Sigmoid colon (tissue), 7 donors: ENCODE data around the gene HIVEP2. TPM values are rescaled to one million over a fixed set of nuclear protein-coding genes. Genes with fewer than 3 reads are reported as not detected.
A peak's percentile ranks its signal among the peaks of the same experiment; 100 is the strongest.

Source experiments
- DNase-seq: peaks from one replicate; pipeline ENCODE4 v3.0.0-alpha.2; 2019
- H3K27ac ChIP-seq, 4 donors: fragments of 200-600 bp; sonication (generic); one replicate each; pipeline ENCODE4 v1.5.1; 2016 to 2019; ENCODE audit warnings: mild to moderate bottlenecking in 1 of 4
- H3K27me3 ChIP-seq, 3 donors: fragments of 200-600 bp; sonication (generic); one replicate each; pipeline ENCODE4 v1.5.1; 2019; ENCODE audit warnings: mild to moderate bottlenecking in 1 of 3
- H3K36me3 ChIP-seq, 4 donors: fragments of 200-600 bp; sonication (generic); one replicate each; pipeline ENCODE4 v1.5.1; 2016 to 2019
- H3K4me1 ChIP-seq, 4 donors: fragments of 200-600 bp; sonication (generic); one replicate each; pipeline ENCODE4 v1.5.1; 2017 to 2019
- H3K4me3 ChIP-seq, 4 donors: fragments of 200-600 bp; sonication (generic); one replicate each; pipeline ENCODE4 v1.5.1; 2017 to 2019; ENCODE audit warnings: mild to moderate bottlenecking in 2 of 4, moderate library complexity in 1 of 4
- H3K9me3 ChIP-seq, 4 donors: fragments of 200-600 bp in 3 of 4; sonication (generic) in 3 of 4; one replicate each; pipeline versions ENCODE4 v1.5.1 to v1.6.1; 2013 to 2019
- EP300 ChIP-seq, 4 donors: sonication (generic); formaldehyde crosslinking; IDR thresholded peaks; one replicate each; pipeline ENCODE4 v1.6.1; 2017; ENCODE audit warnings: antibody characterized with exemption in 4 of 4
- POLR2A ChIP-seq, 2 donors: fragments of 450-650 bp; IDR thresholded peaks; one replicate each; pipeline ENCODE4 v1.6.1; 2016; ENCODE audit warnings: antibody characterized with exemption in 2 of 2, mild to moderate bottlenecking in 2 of 2, moderate library complexity in 2 of 2
- POLR2AphosphoS5 ChIP-seq, 4 donors: sonication (generic); formaldehyde crosslinking; IDR thresholded peaks; one replicate each; pipeline ENCODE4 v1.6.1; 2017; ENCODE audit warnings: antibody characterized with exemption in 4 of 4
- WGBS, 2 donors: extraction: QIAGEN DNeasy Blood & Tissue Kit; methylation state at CpG; one replicate each; pipeline ENCODE4 v1.1.7; 2013; 5-methylcytosine and 5-hydroxymethylcytosine counted together
- intact Hi-C: fragments of 100-400 bp; cut with DNase I; formaldehyde crosslinking; loops from one replicate; pipeline ENCODE4 v1.15.1; 2023
- polyA plus RNA-seq, 3 donors: library from polyadenylated mRNA; stranded (reverse); fragments of 200-250 nt; gene quantifications; one replicate each; pipeline ENCODE4 v1.2.3, GENCODE V29; 2013
- total RNA-seq, 4 donors: library from RNA; depleted of rRNA; stranded (reverse); fragments of >200 nt; gene quantifications; one replicate each; pipeline ENCODE4 v1.1.0, GENCODE V29; 2016
- TF ChIP-seq, protein P1 (sequence below), 4 experiments: fragments of 450-650 bp in 3 of 4; fragments of 200-600 bp in 1 of 4; IDR thresholded peaks; one replicate each; pipeline ENCODE4 v1.5.1; 2016 to 2019; ENCODE audit warnings: antibody characterized with exemption in 4 of 4, mild to moderate bottlenecking in 3 of 4, moderate library complexity in 2 of 4
- donor health status: healthy with polysubstance abuse.
- donor health status: Bipolar disorder and iron deficiency.
- donor health status: healthy.

The HIVEP2 gene
- total and polyA plus RNA-seq, 7 donors: 1.8 to 21.7 (median 11.5) TPM

DNA sequence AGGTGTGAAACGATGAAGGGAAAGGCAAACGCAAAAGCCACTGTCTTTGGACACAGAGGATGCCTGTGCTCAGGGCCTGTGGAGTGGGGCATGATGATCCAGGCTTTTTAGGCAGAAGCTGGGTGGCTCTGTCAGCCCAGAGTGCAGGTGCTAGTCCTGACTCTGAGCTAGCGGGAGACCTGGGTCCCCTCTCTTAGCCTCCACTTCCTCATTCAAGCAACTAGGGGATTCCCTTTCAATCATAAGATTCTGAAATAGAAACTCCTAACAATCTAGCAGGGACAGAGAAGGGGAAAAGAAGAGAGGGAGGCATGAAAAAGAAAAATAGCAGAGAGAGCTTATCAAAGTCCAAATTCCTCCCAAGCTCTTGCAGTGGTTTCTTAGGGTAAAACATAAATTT, 7.6 kb upstream of the HIVEP2 start:
- intact Hi-C loops: no loop called here
- 83 to 90% methylated on average over 3 of the region's 3 CpGs for WGBS, 2 donors
- H3K4me1 ChIP-seq: no peaks in the 10 kb centered on the region
- TF ChIP-seq EP300 (IDR thresholded peaks at IDR 0.05) (no peak), POLR2AphosphoS5 (IDR thresholded peaks at IDR 0.05) (no peak), POLR2A (IDR thresholded peaks at IDR 0.05) (no peak)
- TF ChIP-seq, protein P1, sequence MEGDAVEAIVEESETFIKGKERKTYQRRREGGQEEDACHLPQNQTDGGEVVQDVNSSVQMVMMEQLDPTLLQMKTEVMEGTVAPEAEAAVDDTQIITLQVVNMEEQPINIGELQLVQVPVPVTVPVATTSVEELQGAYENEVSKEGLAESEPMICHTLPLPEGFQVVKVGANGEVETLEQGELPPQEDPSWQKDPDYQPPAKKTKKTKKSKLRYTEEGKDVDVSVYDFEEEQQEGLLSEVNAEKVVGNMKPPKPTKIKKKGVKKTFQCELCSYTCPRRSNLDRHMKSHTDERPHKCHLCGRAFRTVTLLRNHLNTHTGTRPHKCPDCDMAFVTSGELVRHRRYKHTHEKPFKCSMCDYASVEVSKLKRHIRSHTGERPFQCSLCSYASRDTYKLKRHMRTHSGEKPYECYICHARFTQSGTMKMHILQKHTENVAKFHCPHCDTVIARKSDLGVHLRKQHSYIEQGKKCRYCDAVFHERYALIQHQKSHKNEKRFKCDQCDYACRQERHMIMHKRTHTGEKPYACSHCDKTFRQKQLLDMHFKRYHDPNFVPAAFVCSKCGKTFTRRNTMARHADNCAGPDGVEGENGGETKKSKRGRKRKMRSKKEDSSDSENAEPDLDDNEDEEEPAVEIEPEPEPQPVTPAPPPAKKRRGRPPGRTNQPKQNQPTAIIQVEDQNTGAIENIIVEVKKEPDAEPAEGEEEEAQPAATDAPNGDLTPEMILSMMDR (IDR thresholded peaks at IDR 0.05): no peak
- H3K27me3 ChIP-seq: no peaks in the 10 kb centered on the region
- H3K9me3 ChIP-seq: no peaks in the 10 kb centered on the region
- no peak for DNase-seq
- no peaks in the 10 kb centered on the region for H3K36me3 ChIP-seq
- H3K27ac ChIP-seq: no peak overlapping the region
- no peak overlapping the region for H3K4me3 ChIP-seq

- 36 to 81% methylated on average over 1 of the region's 1 CpG for WGBS, 2 donors
- intact Hi-C loops: no loop called here
- Histone ChIP-seq H3K4me3 (no peak overlapping the region), H3K4me1 (no peaks in the 10 kb centered on the region), H3K9me3 (no peaks in the 10 kb centered on the region), H3K27me3 (no peaks in the 10 kb centered on the region), H3K36me3 (no peaks in the 10 kb centered on the region), H3K27ac (no peak overlapping the region)
- DNase-seq: no peak
- TF ChIP-seq, protein P1 (IDR thresholded peaks at IDR 0.05): no peak
- no peak for TF ChIP-seq POLR2AphosphoS5 (IDR thresholded peaks at IDR 0.05)
- no peak for TF ChIP-seq POLR2A (IDR thresholded peaks at IDR 0.05)
- TF ChIP-seq EP300 (IDR thresholded peaks at IDR 0.05): no peak
Measured at GRCh38 chr6:142950291-142950690, 5.3 kb upstream of the HIVEP2 start.

- Histone ChIP-seq H3K9me3 (no peaks in the 10 kb centered on the region), H3K27ac (peak overlapping the region; percentile 95 to 99 (median 99)), H3K36me3 (no peaks in the 10 kb centered on the region), H3K27me3 (no peaks in the 10 kb centered on the region), H3K4me1 (peaks cover 0 to 12% (median 10%) of the 10 kb centered on the region in 4 donors), H3K4me3 (peak overlapping the region; percentile 55 to 92 (median 78))
- intact Hi-C loops: loop anchor here (2.0 to 10.0 kb wide), 7 partner anchors 21 to 827 kb away; partner anchors contain the start of genes ADAT2, NMBR, PEX3 and VTA1
- DNase-seq: no peak
- TF ChIP-seq, protein P1 (IDR thresholded peaks at IDR 0.05): no peak
- no peak for TF ChIP-seq POLR2A (IDR thresholded peaks at IDR 0.05)
- 11 to 15% methylated on average over 12 of the region's 12 CpGs for WGBS, 2 donors
Measured at GRCh38 chr6:142947714-142948480, 2.9 kb upstream of the HIVEP2 start.

GRCh38 chr6:142946924-142947713, 2.1 kb upstream of the HIVEP2 start:
- peak; percentile 92 for DNase-seq
- intact Hi-C loops: loop anchor here (1.0 to 10.0 kb wide), 8 partner anchors 20 to 828 kb away; partner anchors contain the start of genes ADAT2, AIG1, NMBR and PEX3
- TF ChIP-seq, protein P1 (IDR thresholded peaks at IDR 0.05): peak in 1 of 4 experiments; percentile 38
- no peak for TF ChIP-seq POLR2A (IDR thresholded peaks at IDR 0.05)
- peak in 2 of 4 donors; percentile 50 to 65 for TF ChIP-seq EP300 (IDR thresholded peaks at IDR 0.05)
- peak; percentile 36 to 86 (median 77) for TF ChIP-seq POLR2AphosphoS5 (IDR thresholded peaks at IDR 0.05)
- Histone ChIP-seq H3K27me3 (no peaks in the 10 kb centered on the region), H3K4me3 (peak overlapping the region; percentile 55 to 92 (median 78)), H3K27ac (peak overlapping the region; percentile 95 to 99 (median 99)), H3K36me3 (no peaks in the 10 kb centered on the region), H3K9me3 (no peaks in the 10 kb centered on the region), H3K4me1 (peaks cover 0 to 19% (median 15%) of the 10 kb centered on the region in 4 donors)
- WGBS, 2 donors: 1% methylated on average over 77 of the region's 77 CpGs
